ENCODE data around the gene CLCF1. TPM values are rescaled to one million over a fixed set of nuclear protein-coding genes. Genes with fewer than 3 reads are reported as not detected.

CLCF1 gene
- total and polyA plus RNA-seq, 8 donors: 1.3 to 11.2 (median 2.6) TPM

DNA sequence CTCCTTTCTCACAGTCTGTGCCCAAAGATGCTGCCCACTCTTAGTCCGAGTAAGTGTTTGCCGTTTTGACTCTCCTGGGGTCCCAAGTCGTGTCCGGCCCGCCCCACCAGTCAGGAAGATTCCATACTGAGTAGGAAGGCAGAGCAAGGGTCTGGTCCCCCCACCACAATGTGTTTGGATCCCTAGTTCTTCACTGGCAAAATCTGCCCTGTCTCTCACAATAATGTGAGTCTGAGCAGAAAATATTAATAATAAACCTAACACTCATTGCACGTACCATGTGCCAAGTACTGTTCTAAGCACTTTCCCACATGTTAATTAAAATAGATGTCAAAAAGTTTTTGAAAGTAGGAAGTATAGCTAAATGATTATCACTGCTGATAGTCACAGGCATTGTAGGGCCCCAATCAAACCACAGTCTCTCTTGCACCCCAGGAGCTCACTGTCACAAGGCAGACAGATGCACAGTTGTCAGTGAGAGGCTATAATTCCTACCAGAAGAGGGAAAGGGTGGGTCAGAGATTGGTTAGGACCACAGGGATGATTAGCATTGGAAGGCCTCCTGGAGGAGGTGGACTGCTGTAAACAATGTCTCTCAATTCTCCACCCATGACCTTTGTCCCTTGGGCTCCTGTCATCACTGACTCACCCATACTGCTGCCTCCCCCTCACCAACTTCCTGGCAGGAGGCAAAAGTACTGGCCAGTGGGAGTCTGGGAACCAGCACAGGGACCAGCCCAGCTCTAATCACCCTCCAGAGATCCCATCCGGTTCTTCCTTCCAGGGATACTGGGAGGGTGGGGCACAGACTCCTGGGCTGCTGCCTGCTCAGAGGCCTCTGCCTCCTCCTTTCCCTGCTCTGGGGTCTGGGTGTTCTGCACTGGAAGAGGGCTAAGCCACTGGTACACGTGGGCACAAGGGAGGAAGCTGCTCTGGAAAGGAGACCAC is 19.0 kb downstream of the CLCF1 start:
- no peaks in the 10 kb centered on the region for H3K27me3 ChIP-seq
- TF ChIP-seq, protein P1, sequence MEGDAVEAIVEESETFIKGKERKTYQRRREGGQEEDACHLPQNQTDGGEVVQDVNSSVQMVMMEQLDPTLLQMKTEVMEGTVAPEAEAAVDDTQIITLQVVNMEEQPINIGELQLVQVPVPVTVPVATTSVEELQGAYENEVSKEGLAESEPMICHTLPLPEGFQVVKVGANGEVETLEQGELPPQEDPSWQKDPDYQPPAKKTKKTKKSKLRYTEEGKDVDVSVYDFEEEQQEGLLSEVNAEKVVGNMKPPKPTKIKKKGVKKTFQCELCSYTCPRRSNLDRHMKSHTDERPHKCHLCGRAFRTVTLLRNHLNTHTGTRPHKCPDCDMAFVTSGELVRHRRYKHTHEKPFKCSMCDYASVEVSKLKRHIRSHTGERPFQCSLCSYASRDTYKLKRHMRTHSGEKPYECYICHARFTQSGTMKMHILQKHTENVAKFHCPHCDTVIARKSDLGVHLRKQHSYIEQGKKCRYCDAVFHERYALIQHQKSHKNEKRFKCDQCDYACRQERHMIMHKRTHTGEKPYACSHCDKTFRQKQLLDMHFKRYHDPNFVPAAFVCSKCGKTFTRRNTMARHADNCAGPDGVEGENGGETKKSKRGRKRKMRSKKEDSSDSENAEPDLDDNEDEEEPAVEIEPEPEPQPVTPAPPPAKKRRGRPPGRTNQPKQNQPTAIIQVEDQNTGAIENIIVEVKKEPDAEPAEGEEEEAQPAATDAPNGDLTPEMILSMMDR (IDR thresholded peaks at IDR 0.05): no peak
- DNase-seq: peak in 4 of 6 donors; percentile 67 to 81 (median 74)
- FAIRE-seq: no peak
- intact Hi-C loops (cut with DNase I): no loop called here
- H3K27ac ChIP-seq: peak overlapping the region; percentile 97 to 98 (median 98)
- H3K36me3 ChIP-seq: no peaks in the 10 kb centered on the region
- H3K9me3 ChIP-seq: no peaks in the 10 kb centered on the region
- 15 to 21% methylated on average over 8 of the region's 8 CpGs for WGBS, 2 donors
- H3K4me1 ChIP-seq: peaks cover 9 to 51% (median 23%) of the 10 kb centered on the region in 3 donors
- peak; percentile 16 to 40 (median 23) for ATAC-seq
- peak overlapping the region in 3 of 4 donors; percentile 58 to 72 (median 63) for H3K4me3 ChIP-seq

DNA sequence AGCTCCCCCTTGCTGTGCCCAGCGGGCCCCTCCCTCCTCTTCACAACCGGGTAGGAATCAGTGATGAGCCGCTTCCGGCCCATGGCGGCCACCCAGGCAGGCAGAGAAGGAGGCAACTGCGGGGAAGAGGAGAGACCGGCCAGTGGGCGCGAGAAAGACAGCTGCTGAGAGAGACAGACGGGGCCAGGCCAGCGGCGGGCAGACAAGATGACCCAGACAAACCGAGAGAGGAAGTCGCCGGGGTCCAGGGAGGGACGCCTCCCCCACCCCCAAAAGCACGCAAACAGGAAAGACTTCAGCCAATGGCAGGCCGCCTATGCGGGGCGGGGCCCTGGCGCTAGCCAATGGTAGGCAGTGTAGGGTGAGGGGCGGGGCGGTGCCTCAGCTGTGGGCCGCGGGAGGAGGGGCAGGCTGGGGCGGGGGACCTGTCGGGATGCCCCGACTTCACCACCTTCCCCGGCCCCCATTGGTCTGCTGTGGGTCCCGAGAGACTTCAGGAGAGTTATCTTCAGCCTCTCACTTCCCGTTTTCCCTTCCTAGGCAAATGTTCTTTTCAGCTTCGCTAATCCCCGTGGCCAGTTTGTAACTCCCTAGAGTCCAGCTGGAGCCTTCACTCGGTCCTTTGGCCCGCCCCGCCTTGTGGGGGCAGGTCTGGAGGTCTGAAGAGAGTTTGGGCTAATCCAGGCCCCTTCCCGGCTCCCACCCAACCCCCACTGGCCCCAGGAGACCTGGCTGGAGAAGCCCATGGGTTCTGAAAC is 19.9 kb downstream of the CLCF1 start, which contains the start of gene POLD4:
Gene POLD4 (minus strand): TSS at position 230 of the 758 bp plus-strand sequence. CDS start 147 bp downstream, at position 83.
- Histone ChIP-seq H3K4me3 (peak within 1 kb of the TSS; percentile 58 to 72 (median 64)), H3K27ac (peak within 1 kb of the TSS; percentile 97 to 98 (median 98)), H3K9me3 (no peaks in the 10 kb centered on the region), H3K27me3 (no peaks in the 10 kb centered on the region), H3K4me1 (peaks cover 9 to 51% (median 23%) of the 10 kb centered on the region in 3 donors), H3K36me3 (no peaks in the 10 kb centered on the region)
- WGBS, 2 donors: 0% methylated on average over 29 to 37 of the region's 37 CpGs
- DNase-seq (peak; percentile 97 to 99 (median 98)), ATAC-seq (peak; percentile 87 to 92 (median 89)), FAIRE-seq (no peak)
- TF ChIP-seq, protein P1 (IDR thresholded peaks at IDR 0.05): no peak
- intact Hi-C loops (cut with DNase I): no loop called here

DNA sequence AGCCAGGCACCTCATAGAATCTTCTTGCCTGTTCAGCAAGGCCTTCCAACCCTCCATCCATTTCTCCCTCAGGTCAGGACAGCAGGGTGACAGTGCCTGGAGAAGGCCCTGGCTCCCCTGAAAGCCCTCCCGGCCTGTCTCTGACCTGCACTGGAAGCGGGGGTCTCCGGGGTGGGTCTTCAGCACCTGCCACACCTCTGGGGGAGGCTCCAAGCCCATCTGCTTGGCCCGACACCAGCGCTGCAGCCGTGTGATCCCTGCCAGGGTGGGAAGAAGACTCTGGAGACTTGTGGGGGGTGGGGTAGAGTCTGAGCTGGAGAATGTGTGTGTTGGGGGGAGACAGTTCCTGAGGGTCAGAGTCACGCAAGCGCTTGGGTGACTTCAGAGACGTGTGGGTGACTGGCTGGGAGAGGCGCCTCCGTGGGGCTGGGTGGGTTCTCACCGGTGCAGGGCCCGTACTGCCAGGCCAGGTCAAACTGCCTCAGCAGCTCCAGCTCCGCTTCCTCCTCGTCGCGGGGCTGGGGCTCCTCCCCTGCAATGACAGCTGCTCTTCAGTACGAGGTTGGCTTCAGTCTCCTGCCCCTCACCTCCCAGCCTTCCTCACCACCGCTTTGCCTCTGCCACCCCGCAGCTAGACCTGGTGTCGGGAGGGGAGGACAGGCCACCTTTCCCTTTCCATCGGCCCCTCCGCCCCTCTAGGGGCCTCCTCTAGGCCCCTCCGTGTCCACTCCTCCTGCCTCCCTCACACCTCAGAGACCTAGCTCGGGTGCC is 20.7 kb downstream of the CLCF1 start:
- Histone ChIP-seq H3K27me3 (no peaks in the 10 kb centered on the region), H3K27ac (peak overlapping the region; percentile 97 to 98 (median 98)), H3K4me1 (peaks cover 13 to 52% (median 29%) of the 10 kb centered on the region in 3 donors), H3K36me3 (no peaks in the 10 kb centered on the region), H3K9me3 (no peaks in the 10 kb centered on the region), H3K4me3 (peak overlapping the region; percentile 58 to 72 (median 64))
- DNase-seq (peak in 4 of 6 donors; percentile 30 to 84 (median 55)), ATAC-seq (peak; percentile 15 to 29 (median 22)), FAIRE-seq (no peak)
- TF ChIP-seq, protein P1 (IDR thresholded peaks at IDR 0.05): no peak
- WGBS, 2 donors: 7 to 10% methylated on average over 25 of the region's 25 CpGs
- intact Hi-C loops (cut with DNase I): no loop called here

DNA sequence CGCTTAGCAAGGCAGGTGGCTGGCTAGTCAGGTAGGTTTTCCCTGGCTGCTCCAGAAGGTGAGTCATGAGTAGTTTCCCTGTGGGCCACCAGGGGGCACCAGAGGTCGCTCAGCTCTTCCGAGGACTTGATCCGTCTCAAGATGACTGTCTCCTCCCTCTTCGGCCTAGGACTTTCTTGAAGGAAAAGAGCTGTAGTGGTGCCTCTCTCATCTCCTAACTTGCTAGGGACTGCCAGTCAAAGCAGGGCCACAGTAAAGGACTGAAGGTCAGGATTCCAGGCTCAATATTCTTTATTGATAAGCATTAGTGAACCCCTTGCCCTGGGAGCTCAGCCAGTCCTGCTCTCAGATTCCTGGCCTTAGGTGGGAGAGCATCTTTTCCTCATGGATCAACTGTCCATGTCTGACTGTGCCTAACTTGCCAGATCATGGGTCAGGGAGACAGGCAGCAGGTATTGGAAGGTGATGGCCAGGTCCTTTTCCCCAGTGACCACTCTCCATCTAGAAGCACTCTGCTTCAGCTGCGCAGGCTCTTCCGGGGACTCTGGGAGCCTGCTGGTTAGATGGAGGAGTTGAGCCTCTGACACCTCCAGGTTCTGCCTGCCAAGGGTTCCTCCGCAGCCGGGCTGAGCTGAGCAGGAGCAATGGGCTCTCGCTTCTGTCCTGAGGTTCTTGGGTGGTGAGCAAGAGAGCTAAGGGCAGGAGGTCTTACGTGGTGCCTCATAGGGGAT is 22.0 kb downstream of the CLCF1 start:
- no peaks in the 10 kb centered on the region for H3K9me3 ChIP-seq
- peak; percentile 23 to 40 (median 34) for ATAC-seq
- no peaks in the 10 kb centered on the region for H3K27me3 ChIP-seq
- H3K4me3 ChIP-seq: peak overlapping the region in 1 of 4 donors; percentile 63
- intact Hi-C loops (cut with DNase I): no loop called here
- peaks cover 13 to 50% (median 29%) of the 10 kb centered on the region in 3 donors for H3K4me1 ChIP-seq
- H3K27ac ChIP-seq: peak overlapping the region in 3 of 4 donors; percentile 23 to 62 (median 27)
- TF ChIP-seq, protein P1 (IDR thresholded peaks at IDR 0.05): peak; percentile 90 to 97 (median 94)
- 52 to 54% methylated on average over 11 of the region's 11 CpGs for WGBS, 2 donors
- DNase-seq: peak; percentile 57 to 82 (median 73)
- H3K36me3 ChIP-seq: no peaks in the 10 kb centered on the region
- FAIRE-seq: no peak

All from pancreas (tissue), 10 donors.